GM21737 (cell line): ENCODE measurements around the gene ADGRF3.
"Not testable (repeated sequence)": the region's sequence is repeated elsewhere in the genome, so short reads cannot be mapped to it uniquely, and the experiment has no call there.

ENCODE experiments used
- ATAC-seq: cut with Tn5 transposase; IDR thresholded peaks from one replicate; pipeline ENCODE4 v1.9.1; 2021; ENCODE audit warnings: mild to moderate bottlenecking, moderate library complexity; ENCODE audit not compliant: unreplicated experiment

The ADGRF3 gene, protein sequence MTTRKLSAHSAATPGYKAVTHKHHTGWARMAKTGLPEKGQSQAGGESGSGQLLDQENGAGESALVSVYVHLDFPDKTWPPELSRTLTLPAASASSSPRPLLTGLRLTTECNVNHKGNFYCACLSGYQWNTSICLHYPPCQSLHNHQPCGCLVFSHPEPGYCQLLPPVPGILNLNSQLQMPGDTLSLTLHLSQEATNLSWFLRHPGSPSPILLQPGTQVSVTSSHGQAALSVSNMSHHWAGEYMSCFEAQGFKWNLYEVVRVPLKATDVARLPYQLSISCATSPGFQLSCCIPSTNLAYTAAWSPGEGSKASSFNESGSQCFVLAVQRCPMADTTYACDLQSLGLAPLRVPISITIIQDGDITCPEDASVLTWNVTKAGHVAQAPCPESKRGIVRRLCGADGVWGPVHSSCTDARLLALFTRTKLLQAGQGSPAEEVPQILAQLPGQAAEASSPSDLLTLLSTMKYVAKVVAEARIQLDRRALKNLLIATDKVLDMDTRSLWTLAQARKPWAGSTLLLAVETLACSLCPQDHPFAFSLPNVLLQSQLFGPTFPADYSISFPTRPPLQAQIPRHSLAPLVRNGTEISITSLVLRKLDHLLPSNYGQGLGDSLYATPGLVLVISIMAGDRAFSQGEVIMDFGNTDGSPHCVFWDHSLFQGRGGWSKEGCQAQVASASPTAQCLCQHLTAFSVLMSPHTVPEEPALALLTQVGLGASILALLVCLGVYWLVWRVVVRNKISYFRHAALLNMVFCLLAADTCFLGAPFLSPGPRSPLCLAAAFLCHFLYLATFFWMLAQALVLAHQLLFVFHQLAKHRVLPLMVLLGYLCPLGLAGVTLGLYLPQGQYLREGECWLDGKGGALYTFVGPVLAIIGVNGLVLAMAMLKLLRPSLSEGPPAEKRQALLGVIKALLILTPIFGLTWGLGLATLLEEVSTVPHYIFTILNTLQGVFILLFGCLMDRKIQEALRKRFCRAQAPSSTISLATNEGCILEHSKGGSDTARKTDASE

DNA sequence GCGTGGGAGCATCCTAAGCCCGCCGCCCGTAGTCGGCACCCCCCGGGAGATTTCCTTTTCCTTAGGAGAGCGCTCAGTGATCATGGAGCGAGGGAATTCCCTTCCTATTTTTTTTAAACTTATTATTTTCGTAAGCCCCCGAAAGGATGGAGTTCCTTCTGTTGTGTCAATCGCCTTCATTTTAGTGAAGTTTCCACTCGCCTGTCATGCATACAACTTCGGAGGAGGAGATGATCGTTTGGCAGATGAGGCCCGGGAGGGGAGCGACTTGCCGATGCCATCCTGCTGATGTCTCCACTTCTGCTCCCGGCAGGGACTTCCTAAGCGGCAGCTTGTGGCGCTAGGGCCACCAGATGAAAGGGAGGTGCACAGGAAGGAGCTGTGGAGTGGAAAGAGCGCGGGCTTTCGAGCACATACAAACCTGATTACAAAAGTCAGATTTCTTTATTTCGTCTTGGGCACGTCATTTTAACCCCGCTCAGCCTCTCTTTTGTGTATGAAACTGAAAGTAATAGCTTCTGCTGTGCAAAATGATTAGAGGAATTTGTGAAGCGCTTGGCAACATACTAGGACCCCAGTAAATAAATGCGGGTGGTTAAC is at the start of gene ADGRF3:
Gene ADGRF3 (minus strand): TSS at position 336 of the 600 bp plus-strand sequence. CDS start 555 bp downstream, outside the sequence.
- ATAC-seq = no peak

DNA sequence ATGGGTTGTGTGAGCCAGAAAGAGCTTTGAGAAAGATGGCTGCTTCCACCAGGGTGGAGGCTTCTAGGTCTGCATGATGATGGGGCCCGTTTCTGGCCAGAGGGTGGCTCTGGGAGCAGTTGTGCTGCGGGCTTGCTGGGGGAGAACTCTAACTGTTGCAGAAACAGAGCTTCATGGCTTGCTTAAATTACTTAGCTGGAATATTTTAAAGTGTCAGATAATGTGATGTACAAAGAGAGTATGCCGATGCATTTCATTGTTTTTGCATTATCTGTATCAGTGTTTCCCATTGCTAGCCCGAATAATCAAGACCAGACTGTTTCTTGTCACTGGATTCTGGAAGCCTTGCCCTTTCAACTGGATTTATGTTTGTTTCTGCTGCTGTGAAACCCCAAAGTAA is 48.8 kb upstream of the ADGRF3 start:
- ATAC-seq = no peak

DNA sequence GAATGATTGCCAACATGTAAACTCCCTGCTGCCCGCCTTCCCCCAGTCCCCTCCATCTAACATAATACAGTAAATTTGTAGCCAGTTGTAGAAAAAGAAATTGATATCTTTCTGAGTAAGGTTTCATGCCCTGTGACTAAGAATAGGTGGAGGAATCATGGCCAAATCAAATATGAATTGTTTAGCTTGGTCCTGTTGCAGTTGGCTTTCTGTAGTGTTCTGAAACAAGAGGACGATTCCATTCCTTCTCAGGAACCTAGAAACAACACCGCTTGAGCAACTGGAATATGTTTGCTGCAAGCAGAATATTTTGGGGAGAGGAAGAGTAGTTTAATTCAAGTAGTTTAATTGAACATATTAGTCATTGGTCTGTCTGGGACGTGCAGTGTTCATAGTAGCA is 48.1 kb upstream of the ADGRF3 start:
- no peak for ATAC-seq

DNA sequence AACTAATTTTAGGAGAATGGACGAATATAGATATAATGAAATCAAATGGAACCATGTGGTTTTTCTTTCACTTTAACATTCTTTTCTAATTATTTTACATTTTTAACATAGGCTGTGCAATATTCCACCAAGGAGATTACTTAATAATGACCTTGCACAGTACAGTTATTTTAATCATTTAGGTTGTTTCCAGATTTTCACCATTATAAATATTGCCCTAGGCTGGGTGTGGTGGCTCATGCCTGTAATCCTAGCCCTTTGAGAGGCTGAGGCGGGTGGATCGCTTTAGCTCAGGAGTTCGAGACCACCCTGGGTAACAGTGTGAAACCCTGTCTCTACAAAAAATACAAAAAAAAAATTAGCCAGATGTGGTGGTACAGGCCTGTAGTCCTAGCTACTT is 40.6 kb upstream of the ADGRF3 start:
- no peak for ATAC-seq

DNA sequence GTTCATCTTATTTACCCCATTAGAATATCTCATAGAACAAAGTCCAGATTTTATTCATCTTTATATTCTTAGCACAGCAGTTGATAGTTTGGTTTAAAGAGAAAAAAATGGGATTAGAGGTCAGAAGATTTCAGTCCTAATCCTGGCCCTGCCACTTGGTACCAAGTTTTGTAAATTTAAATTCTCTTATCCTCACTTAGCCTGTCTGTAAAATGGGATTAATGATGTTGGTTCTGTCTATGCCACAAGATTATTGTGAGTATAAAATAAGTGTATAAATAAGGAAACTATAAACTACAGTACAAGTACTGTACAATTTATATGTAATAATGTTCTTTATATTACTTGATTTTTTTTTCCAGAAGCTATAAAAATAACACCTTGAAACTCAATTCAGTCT is 38.0 kb upstream of the ADGRF3 start:
- no peak for ATAC-seq

DNA sequence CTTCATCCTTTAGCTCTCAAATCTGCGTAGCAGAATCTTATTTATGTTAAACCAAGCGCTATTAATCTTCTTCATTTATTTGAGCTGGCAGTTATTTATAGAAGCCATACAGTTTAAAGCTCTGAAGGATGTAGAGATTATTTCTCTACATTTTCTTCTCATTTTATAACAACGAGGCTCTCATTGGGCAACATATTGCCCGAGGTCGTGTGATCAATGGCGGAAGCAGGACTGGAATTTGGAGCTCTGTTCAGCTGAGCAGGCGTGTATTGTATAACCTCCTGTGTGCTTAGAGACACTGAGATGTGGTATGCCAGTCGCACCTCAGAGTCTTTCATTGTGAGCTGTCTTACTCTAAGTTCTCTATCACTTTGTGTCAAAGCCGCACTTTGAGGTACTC is 37.6 kb upstream of the ADGRF3 start:
- no peak for ATAC-seq

DNA sequence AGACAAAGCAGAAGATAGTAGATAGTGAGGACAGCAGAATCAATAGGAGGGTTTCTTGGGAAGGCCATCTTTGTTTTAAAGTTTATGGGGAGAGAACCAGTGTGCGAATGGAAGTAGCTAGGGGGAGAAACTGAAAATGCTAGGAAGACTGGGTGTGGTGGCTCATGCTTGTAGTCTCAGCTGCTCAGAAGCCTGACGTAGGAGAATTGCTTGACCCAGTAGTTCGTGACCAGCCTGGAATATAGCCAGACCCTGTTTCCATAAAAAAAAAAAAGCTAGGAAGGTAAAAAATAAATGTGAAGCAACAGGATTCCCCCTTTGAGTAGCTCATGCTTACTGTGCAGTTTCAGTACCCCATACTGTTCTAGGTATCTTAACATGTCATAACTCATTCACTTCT is 36.0 kb upstream of the ADGRF3 start:
- ATAC-seq = no peak

DNA sequence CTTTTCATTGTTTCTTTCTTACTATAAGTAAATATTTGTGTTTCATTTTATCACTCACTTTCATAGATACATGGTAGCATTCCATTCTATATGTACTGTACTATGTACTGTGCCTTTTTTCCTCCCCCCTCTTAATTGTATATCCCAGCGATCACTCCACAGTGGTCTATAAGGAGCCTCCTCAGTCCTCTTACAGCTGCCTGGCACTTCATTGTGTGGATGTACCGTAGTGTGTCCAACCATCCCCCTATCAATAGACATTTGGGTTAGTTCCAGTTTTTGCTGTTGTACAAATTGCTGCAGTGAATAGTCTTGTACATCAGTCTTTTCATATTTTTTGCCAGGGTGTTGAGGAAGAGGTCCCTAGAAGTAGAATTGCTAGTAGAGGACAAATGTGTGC is 33.7 kb upstream of the ADGRF3 start:
- ATAC-seq = no peak

DNA sequence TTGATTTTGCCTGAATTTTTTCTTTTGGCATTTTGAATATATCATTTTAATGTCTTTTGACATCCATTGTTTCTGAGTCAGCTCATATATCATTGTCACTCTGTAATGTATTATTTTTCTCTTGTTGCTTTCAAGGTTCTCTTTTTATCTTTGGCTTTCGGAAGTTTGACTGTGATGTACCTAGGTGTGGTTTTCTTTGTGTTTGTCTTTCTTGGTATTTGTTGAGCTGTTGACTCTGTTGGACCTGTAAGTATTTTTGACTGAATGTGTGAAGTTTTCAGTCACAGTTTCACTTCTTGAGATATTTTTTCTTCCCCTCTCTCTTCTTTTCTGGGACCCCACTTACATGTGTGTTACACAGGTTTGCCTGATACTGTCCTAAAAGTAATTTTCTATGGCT is 30.2 kb upstream of the ADGRF3 start:
- no peak for ATAC-seq

DNA sequence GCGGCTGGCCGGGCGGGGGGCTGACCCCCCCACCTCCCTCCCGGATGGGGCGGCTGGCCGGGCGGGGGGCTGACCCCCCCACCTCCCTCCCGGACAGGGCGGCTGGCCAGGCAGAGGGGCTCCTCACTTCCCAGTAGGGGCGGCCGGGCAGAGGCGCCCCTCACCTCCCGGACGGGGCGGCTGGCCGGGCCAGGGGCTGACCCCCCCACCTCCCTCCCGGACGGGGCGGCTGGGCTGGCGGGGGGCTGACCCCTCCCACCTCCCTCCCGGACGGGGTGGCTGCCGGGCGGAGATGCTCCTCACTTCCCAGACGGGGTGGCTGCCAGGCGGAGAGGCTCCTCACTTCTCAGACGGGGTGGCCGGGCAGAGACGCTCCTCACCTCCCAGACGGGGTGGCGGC is 24.3 kb upstream of the ADGRF3 start:
- not testable (repeated sequence) for ATAC-seq

DNA sequence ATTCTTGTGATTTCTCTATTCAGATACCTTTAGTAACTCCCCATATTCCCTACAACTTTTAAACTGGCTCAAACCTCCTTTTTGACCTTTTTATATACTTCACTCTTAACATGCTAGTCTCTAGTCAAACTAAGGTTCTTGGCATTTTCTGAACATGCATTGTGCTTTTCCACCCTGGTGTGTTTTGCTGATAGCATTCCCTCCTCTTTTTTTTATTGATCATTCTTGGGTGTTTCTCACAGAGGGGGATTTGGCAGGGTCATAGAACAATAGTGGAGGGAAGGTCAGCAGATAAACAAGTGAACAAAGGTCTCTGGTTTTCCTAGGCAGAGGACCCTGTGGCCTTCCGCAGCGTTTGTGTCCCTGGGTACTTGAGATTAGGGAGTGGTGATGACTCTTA is 23.1 kb upstream of the ADGRF3 start:
- not testable (repeated sequence) for ATAC-seq

DNA sequence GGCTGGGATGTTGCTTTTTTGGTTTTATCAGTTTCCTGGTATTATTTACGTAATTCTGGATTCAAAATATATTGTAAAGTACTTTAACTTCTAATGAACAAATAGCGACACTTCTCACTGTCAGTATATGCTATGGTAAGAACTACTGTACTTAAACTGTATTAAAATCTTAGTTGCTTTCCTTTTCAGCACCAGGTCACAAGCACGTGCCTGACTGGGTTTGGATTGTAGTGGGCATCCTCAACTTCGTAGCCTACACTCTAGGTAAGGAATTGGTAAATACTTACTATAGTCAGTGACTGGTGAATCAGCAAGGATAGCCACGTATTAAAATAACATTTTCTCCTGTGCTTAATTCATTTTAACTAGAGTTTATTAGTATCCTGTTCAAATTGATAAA is 20.4 kb upstream of the ADGRF3 start:
- no peak for ATAC-seq

DNA sequence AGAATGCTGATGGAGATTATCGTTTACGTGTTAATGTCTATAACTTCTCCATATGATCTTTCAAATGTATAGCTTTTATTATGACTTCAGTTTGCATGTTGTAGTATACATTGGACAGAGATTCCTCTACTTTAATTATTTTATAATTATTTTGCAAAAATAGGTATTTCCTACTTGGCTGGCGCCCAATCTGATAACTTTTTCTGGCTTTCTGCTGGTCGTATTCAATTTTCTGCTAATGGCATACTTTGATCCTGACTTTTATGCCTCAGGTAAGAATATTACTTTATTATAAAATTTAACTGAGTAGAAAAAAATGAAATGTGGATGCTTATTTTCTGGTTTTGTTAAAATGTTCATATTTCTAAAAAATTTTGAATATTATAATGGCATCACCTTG is 18.1 kb upstream of the ADGRF3 start:
- no peak for ATAC-seq

DNA sequence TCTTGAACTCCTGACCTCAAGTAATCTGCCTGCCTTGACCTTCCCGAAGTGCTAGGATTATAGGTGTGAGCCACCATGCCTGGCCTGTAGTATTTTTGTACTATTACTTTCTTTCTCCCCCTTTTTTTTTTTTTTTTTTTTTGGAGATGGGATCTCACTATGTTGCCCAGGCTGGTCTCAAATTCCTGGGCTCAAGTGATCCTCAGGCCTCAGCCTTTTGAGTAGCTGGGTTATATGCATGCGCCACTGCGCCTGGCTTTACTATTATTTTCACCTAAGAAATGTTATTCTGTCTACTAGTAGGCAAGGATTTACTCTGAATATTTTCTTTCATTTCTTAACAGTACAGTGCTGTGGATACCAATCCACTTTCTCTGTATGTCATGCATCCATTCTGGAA is 17.4 kb upstream of the ADGRF3 start:
- ATAC-seq = no peak

DNA sequence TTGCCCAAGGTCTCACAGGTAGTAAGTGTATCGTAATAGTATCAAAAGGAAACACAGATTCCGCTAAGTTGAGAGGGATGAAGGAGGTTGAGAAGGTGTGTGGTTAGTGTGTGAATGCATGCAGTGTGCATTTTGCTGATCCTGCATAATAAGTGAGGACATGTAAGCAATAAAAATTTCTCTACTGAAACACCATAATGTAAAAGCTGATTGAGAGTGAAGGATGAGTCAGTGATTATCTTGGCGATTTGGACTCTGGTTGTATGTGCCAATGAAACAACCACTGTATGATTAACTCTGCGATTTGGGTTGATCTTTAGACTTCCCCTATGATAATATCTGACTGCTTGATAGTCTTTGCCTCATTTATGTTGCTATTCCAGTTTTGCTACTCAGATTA is 16.7 kb upstream of the ADGRF3 start:
- ATAC-seq = no peak

DNA sequence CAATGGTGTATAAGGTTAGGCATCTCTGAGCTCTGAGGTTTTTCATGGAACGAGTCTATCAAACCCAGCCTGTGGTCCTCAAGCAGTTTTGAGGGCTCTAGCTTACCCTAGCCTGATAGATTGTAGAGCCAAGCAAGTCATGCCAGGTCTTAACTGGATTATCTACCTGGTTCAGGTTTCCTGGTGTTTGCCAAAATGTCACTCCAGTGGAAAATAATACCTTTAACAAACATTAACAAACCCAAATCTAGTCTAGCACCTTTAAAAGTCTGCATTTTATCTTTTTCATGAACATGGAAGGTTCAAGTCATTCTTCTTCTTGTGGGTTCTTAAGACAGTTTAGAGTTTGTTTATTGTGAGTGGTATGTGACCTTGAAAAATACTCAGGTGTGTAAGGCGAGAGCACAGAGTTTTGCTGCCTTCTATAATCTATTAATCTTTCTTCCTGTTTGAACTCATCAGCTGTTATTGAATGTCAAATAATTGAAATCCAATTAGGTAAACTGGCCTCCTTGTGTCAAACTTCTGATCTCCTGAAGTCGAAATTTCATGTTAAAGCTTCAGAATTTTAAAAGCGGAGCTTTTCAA is 13.4 kb upstream of the ADGRF3 start:
- no peak for ATAC-seq

DNA sequence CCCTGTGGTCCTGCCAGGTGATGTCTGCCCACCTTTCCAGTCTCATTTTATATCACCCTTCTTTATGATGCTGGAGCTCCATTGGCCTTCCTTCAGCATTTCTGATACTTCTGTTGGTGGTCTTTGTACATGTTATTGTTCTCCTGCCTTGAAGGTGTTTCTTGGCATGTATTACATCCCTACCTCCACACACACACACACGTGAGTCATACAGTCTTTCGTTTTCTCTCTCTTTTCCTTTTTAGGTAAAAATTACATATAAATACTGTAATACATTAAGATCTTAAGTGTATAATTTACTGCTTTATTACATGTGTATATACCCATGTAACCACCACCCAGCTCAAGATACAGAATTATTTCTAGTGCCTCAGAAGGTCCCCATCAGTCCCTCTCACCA is 10.2 kb upstream of the ADGRF3 start:
- ATAC-seq = no peak

DNA sequence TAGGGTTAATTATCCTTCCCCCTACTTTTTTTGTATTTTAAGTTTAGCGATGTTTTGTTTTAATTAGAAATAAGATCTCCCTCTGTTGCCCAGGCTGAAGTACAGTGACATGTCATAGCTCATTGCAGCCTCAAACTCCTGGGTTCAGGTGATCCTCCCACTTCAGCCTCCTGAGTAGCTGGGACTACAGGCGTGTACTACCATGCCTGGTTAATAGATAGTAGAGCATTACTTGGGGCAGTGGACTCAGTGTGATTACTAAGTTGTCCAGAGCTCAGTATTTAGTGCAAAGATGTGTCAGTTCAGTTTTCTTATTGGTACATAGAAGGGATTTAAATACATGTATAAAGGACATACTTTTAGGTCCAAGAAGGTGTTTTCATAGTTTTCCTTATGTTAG is 9.5 kb upstream of the ADGRF3 start:
- ATAC-seq = no peak

DNA sequence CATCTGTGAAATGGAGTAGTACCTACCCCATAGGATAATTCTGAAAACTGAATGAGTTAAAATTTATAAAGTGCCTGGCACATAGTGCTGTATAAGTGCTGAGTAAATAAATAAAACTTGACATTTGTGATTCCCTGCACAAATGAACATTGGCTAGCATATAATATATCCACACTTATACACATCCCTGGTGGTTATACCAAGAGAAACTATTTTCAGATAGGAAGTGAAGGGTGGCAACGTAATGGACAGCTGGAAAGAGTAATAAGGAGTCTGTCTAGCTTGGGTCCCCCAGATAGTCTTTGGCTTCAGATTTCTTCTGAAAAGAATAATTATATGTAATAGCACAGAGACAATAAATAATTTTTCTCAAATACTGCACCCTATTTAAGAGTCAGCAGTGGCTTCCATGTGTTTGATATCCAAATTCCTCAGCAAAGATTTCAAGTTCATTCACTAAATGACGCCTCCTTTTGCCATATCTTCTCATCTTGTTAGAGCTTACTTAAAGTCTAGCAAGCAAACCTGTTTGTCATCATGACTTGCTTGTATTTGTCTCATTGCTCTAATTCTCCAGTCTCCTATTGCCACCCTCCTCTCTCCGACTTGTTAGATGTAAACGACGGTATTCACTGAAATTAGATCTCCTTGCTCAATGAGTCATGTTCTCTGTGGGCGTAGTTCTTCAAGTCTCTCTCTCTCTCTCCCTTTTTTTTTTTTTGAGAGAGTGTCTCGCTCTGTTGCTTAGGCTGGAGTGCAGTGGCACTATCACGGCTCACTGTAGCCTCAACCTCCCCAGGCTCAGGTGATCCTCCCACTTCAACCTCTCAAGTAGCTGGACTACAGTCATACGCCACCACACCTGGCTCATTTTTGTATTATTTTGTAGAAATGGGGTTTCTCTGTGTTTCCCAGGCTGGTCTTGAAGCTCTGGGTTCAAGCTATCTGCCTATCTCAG is 8.7 kb upstream of the ADGRF3 start:
- no peak for ATAC-seq

DNA sequence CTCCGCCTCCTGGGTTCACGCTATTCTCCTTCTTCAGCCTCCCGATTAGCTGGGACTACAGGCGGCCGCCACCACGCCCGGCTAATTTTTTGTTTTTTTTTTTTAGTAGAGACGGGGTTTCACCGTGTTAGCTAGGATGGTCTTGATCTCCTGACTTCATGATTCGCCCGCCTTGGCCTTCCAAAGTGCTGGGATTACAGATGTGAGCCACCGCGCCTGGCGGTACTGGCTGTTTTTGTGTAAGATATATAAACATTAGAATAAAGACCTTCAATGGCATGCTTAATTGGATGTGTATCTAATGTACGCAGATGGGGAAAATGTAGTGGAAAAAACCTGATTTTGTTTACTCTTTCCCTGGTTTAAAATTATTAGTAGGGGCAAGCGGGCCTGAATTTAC is 7.9 kb upstream of the ADGRF3 start:
- ATAC-seq = not testable (repeated sequence)
